Keratinocyte (primary cell): ENCODE data around the gene PXN. TPM values are rescaled to one million over a fixed set of nuclear protein-coding genes. Genes with fewer than 3 reads are reported as not detected.
"Not testable (repeated sequence)": the region's sequence is repeated elsewhere in the genome, so short reads cannot be mapped to it uniquely, and the experiment has no call there.

Experiments used
- DNase-seq: peaks from one replicate; pipeline ENCODE4 v3.0.0-alpha.2; 2011; ENCODE audit warnings: low read depth, missing footprints, low spot score
- FAIRE-seq: peaks from 2 replicates; lab custom pipeline; 2011; peaks lifted over from hg19 to GRCh38; lab: Jason Lieb, UNC
- H2AFZ ChIP-seq: 2 replicates; pipeline ENCODE4 v1.6.0; 2012; ENCODE audit warnings: low read length, control low read depth, inconsistent platforms; ENCODE audit not compliant: control insufficient read depth
- H3K27ac ChIP-seq: 2 replicates; pipeline ENCODE4 v1.5.1; 2011; ENCODE audit warnings: low read length; ENCODE audit not compliant: control insufficient read depth, insufficient read depth
- H3K27me3 ChIP-seq: 3 replicates; pipeline ENCODE4 v1.6.0; 2011; ENCODE audit warnings: low read length; ENCODE audit not compliant: control insufficient read depth, insufficient read depth; ENCODE audit errors: extremely low read depth
- H3K36me3 ChIP-seq, 2 experiments: 2 replicates in 1 of 2; 3 replicates in 1 of 2; pipeline ENCODE4 v1.5.1; 2011; ENCODE audit warnings: low read length in 2 of 2, mild to moderate bottlenecking in 1 of 2; ENCODE audit not compliant: control insufficient read depth in 2 of 2, insufficient read depth in 2 of 2; ENCODE audit errors: extremely low read depth in 1 of 2
- H3K4me1 ChIP-seq: 3 replicates; pipeline ENCODE4 v1.5.1; 2011; ENCODE audit warnings: low read length; ENCODE audit not compliant: control insufficient read depth, insufficient read depth; ENCODE audit errors: extremely low read depth
- H3K4me2 ChIP-seq: 3 replicates; pipeline ENCODE4 v1.6.0; 2011; ENCODE audit warnings: low read depth, low read length; ENCODE audit not compliant: control insufficient read depth, insufficient read depth; ENCODE audit errors: extremely low read depth
- H3K4me3 ChIP-seq, 3 experiments: fragments of 200-600 bp in 1 of 3; sonication (generic) in 1 of 3; 2 replicates in 2 of 3; 3 replicates in 1 of 3; pipeline ENCODE4 v1.5.1; 2011 to 2016; ENCODE audit warnings: low read length in 3 of 3, mild to moderate bottlenecking in 3 of 3, control low read depth in 2 of 3, inconsistent platforms in 1 of 3, low read depth in 1 of 3, mixed read lengths in 1 of 3, mixed run types in 1 of 3, moderate library complexity in 1 of 3; ENCODE audit not compliant: control insufficient read depth in 2 of 3, insufficient read depth in 2 of 3; ENCODE audit errors: extremely low read depth in 1 of 3
- H3K79me2 ChIP-seq: 2 replicates; pipeline ENCODE4 v1.6.0; 2012; ENCODE audit warnings: low read length; ENCODE audit not compliant: control insufficient read depth, insufficient read depth
- H3K9ac ChIP-seq: 3 replicates; pipeline ENCODE4 v1.6.0; 2011; ENCODE audit warnings: low read length; ENCODE audit not compliant: control insufficient read depth, insufficient read depth; ENCODE audit errors: extremely low read depth
- H3K9me1 ChIP-seq: 3 replicates; pipeline ENCODE4 v1.6.0; 2011; ENCODE audit warnings: low read length; ENCODE audit not compliant: control insufficient read depth, insufficient read depth; ENCODE audit errors: extremely low read depth
- H3K9me3 ChIP-seq: 2 replicates; pipeline ENCODE4 v1.5.1; 2012; ENCODE audit warnings: low read depth, low read length; ENCODE audit not compliant: control insufficient read depth
- H4K20me1 ChIP-seq: 3 replicates; pipeline ENCODE4 v1.6.0; 2011; ENCODE audit warnings: low read length; ENCODE audit not compliant: control insufficient read depth, insufficient read depth; ENCODE audit errors: extremely low read depth
- CTCF ChIP-seq, 3 experiments: IDR thresholded peaks in 1 of 3; conservative IDR thresholded peaks in 1 of 3; optimal IDR thresholded peaks in 1 of 3; 2 replicates in 2 of 3; 3 replicates in 1 of 3; pipeline versions ENCODE3 to v1.5.1; 2011; ENCODE audit warnings: low read length in 3 of 3, mild to moderate bottlenecking in 3 of 3, moderate library complexity in 2 of 3, control low read depth in 1 of 3, inconsistent platforms in 1 of 3; ENCODE audit not compliant: insufficient read depth in 2 of 3; ENCODE audit errors: extremely low read depth in 1 of 3
- EZH2 ChIP-seq: IDR thresholded peaks from one replicate; pipeline ENCODE4 v1.6.1; 2012; ENCODE audit warnings: inconsistent platforms, mild to moderate bottlenecking, low read length, moderate library complexity
- dilution Hi-C: fragments of 300-500 bp; cut with MboI; formaldehyde crosslinking; loops from one replicate; pipeline ENCODE4 v1.7.0; 2020; ENCODE audit warnings: low sequenced_read_pairs; ENCODE audit not compliant: extremely low pct_ligation_motif_present
- polyA plus RNA-seq, 5 experiments: library from polyadenylated mRNA; depleted of rRNA in 3 of 5; stranded (reverse) in 3 of 5; stranded (forward) in 1 of 5; unstranded in 1 of 5; fragments of >200 nt; gene quantifications; 1 replicate in 1 of 5; 2 replicates in 3 of 5; 3 replicates in 1 of 5; pipeline versions ENCODE4 v1.2.1 to v1.2.3, GENCODE V29; 2011 to 2012; ENCODE audit warnings: missing spikeins in 2 of 5, low read depth in 1 of 5, low replicate concordance in 1 of 5

PXN gene
- polyA plus RNA-seq, 1 donor (not counting 4 experiments of a cell fraction or from before 2014, with no cell fraction given) = 114 TPM

GRCh38 chr12:120238217-120238616, 27.3 kb downstream of the PXN start:
- DNase-seq (no peak), FAIRE-seq (no peak)
- Histone ChIP-seq H3K36me3 (peaks cover 28 to 41% of the 10 kb centered on the region in 2 experiments), H2AFZ (no peak overlapping the region), H3K4me2 (peak overlapping the region; percentile 73), H3K4me1 (peaks cover 95% of the 10 kb centered on the region), H3K9me1 (peaks cover 16% of the 10 kb centered on the region), H4K20me1 (peaks cover 33% of the 10 kb centered on the region), H3K27me3 (no peaks in the 10 kb centered on the region), H3K27ac (peak overlapping the region; percentile 97), H3K9me3 (no peaks in the 10 kb centered on the region), H3K4me3 (no peak overlapping the region), H3K9ac (peak overlapping the region; percentile 71), H3K79me2 (peaks cover 98% of the 10 kb centered on the region)
- TF ChIP-seq CTCF (optimal IDR thresholded peaks at IDR 0.05 in 1 of 3, IDR thresholded peaks at IDR 0.05 in 1 of 3, conservative IDR thresholded peaks at IDR 0.05 in 1 of 3; ENCODE audit: extremely low read depth in 1 of 3, insufficient read depth in 2 of 3, low read length in 3 of 3) = no peak
- no peak for TF ChIP-seq EZH2
- dilution Hi-C loops = no loop called here

- DNase-seq = no peak
- no peaks in the 10 kb centered on the region for H3K9me3 ChIP-seq
- H3K4me3 ChIP-seq = peak overlapping the region in 2 of 3 experiments; percentile 7 to 39
- TF ChIP-seq CTCF (optimal IDR thresholded peaks at IDR 0.05 in 1 of 3, IDR thresholded peaks at IDR 0.05 in 1 of 3, conservative IDR thresholded peaks at IDR 0.05 in 1 of 3; ENCODE audit: extremely low read depth in 1 of 3, insufficient read depth in 2 of 3, low read length in 3 of 3) (no peak), EZH2 (no peak)
- H2AFZ ChIP-seq = no peak overlapping the region
- H3K9me1 ChIP-seq = peaks cover 16% of the 10 kb centered on the region
- peak overlapping the region; percentile 73 for H3K4me2 ChIP-seq
- peak; percentile 9 for FAIRE-seq
- peaks cover 98% of the 10 kb centered on the region for H3K79me2 ChIP-seq
- H3K27me3 ChIP-seq = no peaks in the 10 kb centered on the region
- peaks cover 31% of the 10 kb centered on the region for H4K20me1 ChIP-seq
- peak overlapping the region; percentile 71 for H3K9ac ChIP-seq
- H3K27ac ChIP-seq = peak overlapping the region; percentile 97
- peaks cover 95% of the 10 kb centered on the region for H3K4me1 ChIP-seq
- peaks cover 31 to 42% of the 10 kb centered on the region in 2 experiments for H3K36me3 ChIP-seq
- dilution Hi-C loops = no loop called here
Measured at GRCh38 chr12:120237360-120238171, 28.0 kb downstream of the PXN start.

- FAIRE-seq, H2AFZ ChIP-seq, H3K9me3 ChIP-seq, dilution Hi-C loops, DNase-seq, H3K4me3 ChIP-seq, H3K27me3 ChIP-seq: not testable (repeated sequence)
- Histone ChIP-seq H3K9ac (peak overlapping the region; percentile 71), H4K20me1 (peaks cover 25% of the 10 kb centered on the region), H3K9me1 (peaks cover 16% of the 10 kb centered on the region), H3K36me3 (peaks cover 31 to 36% of the 10 kb centered on the region in 2 experiments), H3K27ac (peak overlapping the region; percentile 97), H3K4me2 (peak overlapping the region; percentile 73), H3K4me1 (peaks cover 95% of the 10 kb centered on the region), H3K79me2 (peaks cover 94% of the 10 kb centered on the region)
Measured at GRCh38 chr12:120236809-120237208, 28.7 kb downstream of the PXN start.
